ENCODE data around the gene DYNC1H1.
A peak's percentile ranks its signal among the peaks of the same experiment; 100 is the strongest.

DYNC1H1 gene

GRCh38 chr14:102086972-102087761 lies 122.8 kb downstream of the DYNC1H1 start, which contains the start of gene HSP90AA1:
Gene HSP90AA1, minus strand, starts transcription at chr14:102087044. Its CDS starts 666 bp downstream, at chr14:102086378.
- peak within 1 kb of the TSS; percentile 97 for H3K9ac ChIP-seq (ENCODE audit: insufficient read length)
- DNase-seq (ENCODE audit: low read depth, low spot score): no peak
- TF ChIP-seq EZH2 (IDR thresholded peaks at IDR 0.05) (no peak), POLR2AphosphoS5 (IDR thresholded peaks at IDR 0.05; ENCODE audit: borderline replicate concordance, low read depth, low read length) (peak; percentile 99)
- H3K9me3 ChIP-seq (ENCODE audit: low read depth, low read length): no peaks in the 10 kb centered on the region
- H3K36me3 ChIP-seq (ENCODE audit: insufficient read depth, low read length): peaks cover 40% of the 10 kb centered on the region
- H3K27ac ChIP-seq: peak within 1 kb of the TSS; percentile 96
- H3K4me3 ChIP-seq: peak within 1 kb of the TSS; percentile 96

GRCh38 chr14:102087762-102088011 lies 123.3 kb downstream of the DYNC1H1 start:
- TF ChIP-seq POLR2AphosphoS5 (IDR thresholded peaks at IDR 0.05; ENCODE audit: borderline replicate concordance, low read depth, low read length) (no peak), EZH2 (IDR thresholded peaks at IDR 0.05) (no peak)

GRCh38 chr14:102088012-102088792 lies 123.8 kb downstream of the DYNC1H1 start:
- Histone ChIP-seq H3K27ac (peak overlapping the region; percentile 96), H3K36me3 (ENCODE audit: insufficient read depth, low read length) (peaks cover 30% of the 10 kb centered on the region), H3K9ac (ENCODE audit: insufficient read length) (peak overlapping the region; percentile 95), H3K9me3 (ENCODE audit: low read depth, low read length) (no peaks in the 10 kb centered on the region), H3K4me3 (peak overlapping the region; percentile 96)
- no peak for DNase-seq (ENCODE audit: low read depth, low spot score)
- no peak for TF ChIP-seq EZH2 (IDR thresholded peaks at IDR 0.05)
- TF ChIP-seq POLR2AphosphoS5 (IDR thresholded peaks at IDR 0.05; ENCODE audit: borderline replicate concordance, low read depth, low read length): no peak
- no peak for TF ChIP-seq FOXP2 (optimal IDR thresholded peaks at IDR 0.05; ENCODE audit: control extremely low read depth, extremely low read length, insufficient read depth)

More at GRCh38 chr14:102087762-102088011, 123.3 kb downstream of the DYNC1H1 start:
- peak overlapping the region; percentile 95 for H3K9ac ChIP-seq (ENCODE audit: insufficient read length)
- peak overlapping the region; percentile 96 for H3K27ac ChIP-seq
- peak overlapping the region; percentile 96 for H3K4me3 ChIP-seq
- H3K9me3 ChIP-seq (ENCODE audit: low read depth, low read length): no peaks in the 10 kb centered on the region
- no peak for DNase-seq (ENCODE audit: low read depth, low spot score)
- peaks cover 35% of the 10 kb centered on the region for H3K36me3 ChIP-seq (ENCODE audit: insufficient read depth, low read length)

- no peaks in the 10 kb centered on the region for H3K9me3 ChIP-seq (ENCODE audit: low read depth, low read length)
- H3K4me3 ChIP-seq: no peak overlapping the region
- no peak for DNase-seq (ENCODE audit: low read depth, low spot score)
- peaks cover 14% of the 10 kb centered on the region for H3K36me3 ChIP-seq (ENCODE audit: insufficient read depth, low read length)
- no peak for TF ChIP-seq EZH2 (IDR thresholded peaks at IDR 0.05)
- TF ChIP-seq FOXP2 (optimal IDR thresholded peaks at IDR 0.05; ENCODE audit: control extremely low read depth, extremely low read length, insufficient read depth): no peak
- no peak overlapping the region for H3K9ac ChIP-seq (ENCODE audit: insufficient read length)
- H3K27ac ChIP-seq: no peak overlapping the region
Observed at GRCh38 chr14:102089621-102090343, 125.4 kb downstream of the DYNC1H1 start.

GRCh38 chr14:102090713-102091112 lies 126.3 kb downstream of the DYNC1H1 start:
- Histone ChIP-seq H3K9ac (ENCODE audit: insufficient read length) (no peak overlapping the region), H3K9me3 (ENCODE audit: low read depth, low read length) (no peaks in the 10 kb centered on the region), H3K36me3 (ENCODE audit: insufficient read depth, low read length) (peaks cover 5% of the 10 kb centered on the region), H3K27ac (no peak overlapping the region), H3K4me3 (no peak overlapping the region)
- no peak for DNase-seq (ENCODE audit: low read depth, low spot score)
- no peak for TF ChIP-seq POLR2AphosphoS5 (IDR thresholded peaks at IDR 0.05; ENCODE audit: borderline replicate concordance, low read depth, low read length)

- Histone ChIP-seq H3K36me3 (ENCODE audit: insufficient read depth, low read length) (no peaks in the 10 kb centered on the region), H3K27ac (no peak overlapping the region), H3K4me3 (no peak overlapping the region), H3K9ac (ENCODE audit: insufficient read length) (no peak overlapping the region), H3K9me3 (ENCODE audit: low read depth, low read length) (no peaks in the 10 kb centered on the region)
- TF ChIP-seq FOXP2 (optimal IDR thresholded peaks at IDR 0.05; ENCODE audit: control extremely low read depth, extremely low read length, insufficient read depth): no peak
- no peak for TF ChIP-seq EZH2 (IDR thresholded peaks at IDR 0.05)
- no peak for TF ChIP-seq POLR2AphosphoS5 (IDR thresholded peaks at IDR 0.05; ENCODE audit: borderline replicate concordance, low read depth, low read length)
- DNase-seq (ENCODE audit: low read depth, low spot score): no peak
Observed at GRCh38 chr14:102092806-102093205, 128.4 kb downstream of the DYNC1H1 start.

- H3K4me3 ChIP-seq: no peak overlapping the region
- H3K27ac ChIP-seq: no peak overlapping the region
- DNase-seq (ENCODE audit: low read depth, low spot score): no peak
- TF ChIP-seq EZH2 (IDR thresholded peaks at IDR 0.05) (no peak), POLR2AphosphoS5 (IDR thresholded peaks at IDR 0.05; ENCODE audit: borderline replicate concordance, low read depth, low read length) (no peak), FOXP2 (optimal IDR thresholded peaks at IDR 0.05; ENCODE audit: control extremely low read depth, extremely low read length, insufficient read depth) (no peak)
- no peak overlapping the region for H3K9ac ChIP-seq (ENCODE audit: insufficient read length)
- no peaks in the 10 kb centered on the region for H3K9me3 ChIP-seq (ENCODE audit: low read depth, low read length)
- H3K36me3 ChIP-seq (ENCODE audit: insufficient read depth, low read length): no peaks in the 10 kb centered on the region
Observed at GRCh38 chr14:102094101-102094500, 129.7 kb downstream of the DYNC1H1 start.

- Histone ChIP-seq H3K9me3 (ENCODE audit: low read depth, low read length) (no peaks in the 10 kb centered on the region), H3K27ac (no peak overlapping the region), H3K4me3 (no peak overlapping the region), H3K9ac (ENCODE audit: insufficient read length) (no peak overlapping the region), H3K36me3 (ENCODE audit: insufficient read depth, low read length) (no peaks in the 10 kb centered on the region)
- no peak for TF ChIP-seq POLR2AphosphoS5 (IDR thresholded peaks at IDR 0.05; ENCODE audit: borderline replicate concordance, low read depth, low read length)
- DNase-seq (ENCODE audit: low read depth, low spot score): no peak
Observed at GRCh38 chr14:102095231-102095870, 131.0 kb downstream of the DYNC1H1 start.

Data from SK-N-MC (cell line).